Activated T-helper 2 cell treated with anti-CD3 and anti-CD28 coated beads, Interferon-gamma antibody, Interleukin-2, Interleukin-4, amounts not matched to agents 10 μg/mL and 5 μg/mL and 100 μg/mL, durations not matched to agents 14 hours and 24 hours and 36 hours (primary cell): ENCODE measurements around the gene SLC6A13. TPM values are rescaled to one million over a fixed set of nuclear protein-coding genes. Genes with fewer than 3 reads are reported as not detected.
"Not testable (repeated sequence)": the region's sequence is repeated elsewhere in the genome, so short reads cannot be mapped to it uniquely, and the experiment has no call there.

Experiments
- DNase-seq: peaks from one replicate; pipeline ENCODE4 v3.0.0; 2021; ENCODE audit warnings: low spot score
- H3K27ac Mint-ChIP-seq: one replicate; pipeline ENCODE4 v1.8.0; 2021; ENCODE audit warnings: mixed read lengths
- H3K27me3 Mint-ChIP-seq: one replicate; pipeline ENCODE4 v1.8.0; 2021; ENCODE audit warnings: low read depth, mixed read lengths
- H3K36me3 Mint-ChIP-seq: one replicate; pipeline ENCODE4 v1.8.0; 2021; ENCODE audit warnings: low read depth, mixed read lengths
- H3K4me1 Mint-ChIP-seq: one replicate; pipeline ENCODE4 v1.8.0; 2021; ENCODE audit warnings: low read depth, mixed read lengths
- H3K4me3 Mint-ChIP-seq: one replicate; pipeline ENCODE4 v1.8.0; 2021; ENCODE audit warnings: low read depth, mild to moderate bottlenecking, moderate library complexity, mixed read lengths
- H3K9me3 Mint-ChIP-seq: one replicate; pipeline ENCODE4 v1.8.0; 2021; ENCODE audit warnings: mixed read lengths
- intact Hi-C: fragments of 100-400 bp; cut with micrococcal nuclease; formaldehyde crosslinking; loops from one replicate; pipeline ENCODE4 v1.15.1; 2023
- total RNA-seq: library from RNA; stranded (reverse); gene quantifications from 2 replicates; pipeline ENCODE4 v1.2.3, GENCODE V29; 2022

Gene SLC6A13
- total RNA-seq, 1 donor from 2014 or later: 0.21 TPM

GRCh38 chr12:217029-217428 is 45.6 kb downstream of the SLC6A13 start:
- H3K9me3 Mint-ChIP-seq, H3K4me1 Mint-ChIP-seq, H3K27ac Mint-ChIP-seq, intact Hi-C loops, H3K36me3 Mint-ChIP-seq, DNase-seq, H3K4me3 Mint-ChIP-seq, H3K27me3 Mint-ChIP-seq: not testable (repeated sequence)

GRCh38 chr12:215116-215515 is 47.5 kb downstream of the SLC6A13 start:
- Mint-ChIP-seq H3K36me3 (no peaks in the 10 kb centered on the region), H3K4me1 (no peaks in the 10 kb centered on the region), H3K4me3 (no peak overlapping the region), H3K27me3 (peaks cover 20% of the 10 kb centered on the region), H3K9me3 (no peaks in the 10 kb centered on the region), H3K27ac (no peak overlapping the region)
- intact Hi-C loops: no loop called here
- no peak for DNase-seq

- no peak within 1 kb of the TSS for H3K4me3 Mint-ChIP-seq
- H3K27ac Mint-ChIP-seq: no peak within 1 kb of the TSS
- no peaks in the 10 kb centered on the region for H3K9me3 Mint-ChIP-seq
- H3K27me3 Mint-ChIP-seq: peaks cover 20% of the 10 kb centered on the region
- intact Hi-C loops: no loop called here
- no peaks in the 10 kb centered on the region for H3K36me3 Mint-ChIP-seq
- no peak for DNase-seq
- no peaks in the 10 kb centered on the region for H3K4me1 Mint-ChIP-seq
Measured at GRCh38 chr12:214003-214741, 48.5 kb downstream of the SLC6A13 start, which contains the start of gene SLC6A12. Gene SLC6A12 (minus strand): TSS chr12:214157. CDS start chr12:209986, 4,171 bp downstream.

- no peak overlapping the region for H3K27ac Mint-ChIP-seq
- no peaks in the 10 kb centered on the region for H3K4me1 Mint-ChIP-seq
- no peaks in the 10 kb centered on the region for H3K9me3 Mint-ChIP-seq
- peaks cover 20% of the 10 kb centered on the region for H3K27me3 Mint-ChIP-seq
- DNase-seq: no peak
- H3K36me3 Mint-ChIP-seq: no peaks in the 10 kb centered on the region
- intact Hi-C loops: no loop called here
- no peak overlapping the region for H3K4me3 Mint-ChIP-seq
Measured at GRCh38 chr12:213527-213932, 49.1 kb downstream of the SLC6A13 start.

- no peak for DNase-seq
- intact Hi-C loops: no loop called here
- no peaks in the 10 kb centered on the region for H3K9me3 Mint-ChIP-seq
- H3K27ac Mint-ChIP-seq: no peak overlapping the region
- H3K4me3 Mint-ChIP-seq: no peak overlapping the region
- no peaks in the 10 kb centered on the region for H3K4me1 Mint-ChIP-seq
- H3K27me3 Mint-ChIP-seq: peaks cover 21% of the 10 kb centered on the region
- H3K36me3 Mint-ChIP-seq: no peaks in the 10 kb centered on the region
Measured at GRCh38 chr12:212715-213526, 49.7 kb downstream of the SLC6A13 start.

- intact Hi-C loops: no loop called here
- Mint-ChIP-seq H3K27ac (no peak overlapping the region), H3K27me3 (peaks cover 21% of the 10 kb centered on the region), H3K4me3 (no peak overlapping the region), H3K36me3 (no peaks in the 10 kb centered on the region), H3K9me3 (no peaks in the 10 kb centered on the region), H3K4me1 (no peaks in the 10 kb centered on the region)
- DNase-seq: no peak
Measured at GRCh38 chr12:212415-212714, 50.3 kb downstream of the SLC6A13 start.

GRCh38 chr12:211639-212414 is 50.8 kb downstream of the SLC6A13 start:
- no peaks in the 10 kb centered on the region for H3K4me1 Mint-ChIP-seq
- no peak overlapping the region for H3K27ac Mint-ChIP-seq
- intact Hi-C loops: no loop called here

GRCh38 chr12:211142-211465 is 51.5 kb downstream of the SLC6A13 start:
- H3K36me3 Mint-ChIP-seq: no peaks in the 10 kb centered on the region
- no peak overlapping the region for H3K27ac Mint-ChIP-seq
- H3K27me3 Mint-ChIP-seq: peaks cover 22% of the 10 kb centered on the region
- no peaks in the 10 kb centered on the region for H3K4me1 Mint-ChIP-seq
- no peaks in the 10 kb centered on the region for H3K9me3 Mint-ChIP-seq
- DNase-seq: no peak
- intact Hi-C loops: no loop called here
- H3K4me3 Mint-ChIP-seq: no peak overlapping the region

More at GRCh38 chr12:211639-212414, 50.8 kb downstream of the SLC6A13 start:
- peaks cover 24% of the 10 kb centered on the region for H3K27me3 Mint-ChIP-seq
- no peaks in the 10 kb centered on the region for H3K36me3 Mint-ChIP-seq
- no peaks in the 10 kb centered on the region for H3K9me3 Mint-ChIP-seq
- H3K4me3 Mint-ChIP-seq: no peak overlapping the region
- DNase-seq: no peak

- Mint-ChIP-seq H3K9me3 (no peaks in the 10 kb centered on the region), H3K36me3 (no peaks in the 10 kb centered on the region), H3K4me3 (no peak overlapping the region), H3K27me3 (peaks cover 27% of the 10 kb centered on the region), H3K27ac (no peak overlapping the region), H3K4me1 (no peaks in the 10 kb centered on the region)
- no peak for DNase-seq
- intact Hi-C loops: no loop called here
Measured at GRCh38 chr12:210277-211141, 52.1 kb downstream of the SLC6A13 start.

GRCh38 chr12:209851-210250 is 52.8 kb downstream of the SLC6A13 start:
- H3K27me3 Mint-ChIP-seq: peaks cover 32% of the 10 kb centered on the region
- no peak for DNase-seq
- no peaks in the 10 kb centered on the region for H3K4me1 Mint-ChIP-seq
- no peak overlapping the region for H3K27ac Mint-ChIP-seq
- no peaks in the 10 kb centered on the region for H3K36me3 Mint-ChIP-seq
- intact Hi-C loops: no loop called here
- no peak overlapping the region for H3K4me3 Mint-ChIP-seq
- no peaks in the 10 kb centered on the region for H3K9me3 Mint-ChIP-seq

- no peaks in the 10 kb centered on the region for H3K36me3 Mint-ChIP-seq
- H3K4me1 Mint-ChIP-seq: no peaks in the 10 kb centered on the region
- DNase-seq: no peak
- H3K4me3 Mint-ChIP-seq: no peak overlapping the region
- H3K9me3 Mint-ChIP-seq: no peaks in the 10 kb centered on the region
- H3K27ac Mint-ChIP-seq: no peak overlapping the region
- H3K27me3 Mint-ChIP-seq: peaks cover 35% of the 10 kb centered on the region
- intact Hi-C loops: no loop called here
Measured at GRCh38 chr12:209246-209645, 53.4 kb downstream of the SLC6A13 start.

GRCh38 chr12:208813-209212 is 53.8 kb downstream of the SLC6A13 start:
- Mint-ChIP-seq H3K36me3 (no peaks in the 10 kb centered on the region), H3K4me3 (no peak overlapping the region)

More at GRCh38 chr12:208813-209212, 53.8 kb downstream of the SLC6A13 start:
- Mint-ChIP-seq H3K27me3 (peaks cover 37% of the 10 kb centered on the region), H3K4me1 (no peaks in the 10 kb centered on the region), H3K27ac (no peak overlapping the region), H3K9me3 (no peaks in the 10 kb centered on the region)
- intact Hi-C loops: no loop called here
- DNase-seq: no peak
